Measurements from ENCODE around the gene PLCL2.

PLCL2 gene

DNA sequence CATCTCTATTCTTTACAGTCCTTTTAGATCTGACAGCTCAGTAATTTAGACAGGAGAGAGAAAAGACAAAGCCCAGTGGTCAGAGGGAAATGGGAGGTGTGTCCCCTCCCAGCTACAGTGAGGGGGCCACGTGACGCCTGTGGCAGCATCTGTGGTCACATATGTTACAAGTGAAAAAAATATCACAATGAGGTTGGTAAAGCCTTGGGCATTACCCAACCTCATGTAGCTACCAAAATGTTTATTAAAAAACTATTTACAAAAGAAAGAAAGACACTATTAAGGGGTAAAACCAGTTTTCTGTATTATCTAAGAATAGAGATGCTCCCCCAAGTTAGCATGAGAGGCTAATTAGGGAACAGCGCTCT, 42.9 kb upstream of the PLCL2 start:
- no peaks in the 10 kb centered on the region for H3K27me3 ChIP-seq (ENCODE audit: low read depth, low read length)
- no peaks in the 10 kb centered on the region for H3K79me2 ChIP-seq (ENCODE audit: low read length)
- H3K9ac ChIP-seq (ENCODE audit: low read length) = peak overlapping the region; percentile 70
- peak overlapping the region; percentile 89 for H3K4me2 ChIP-seq (ENCODE audit: low read length)
- no peaks in the 10 kb centered on the region for H3K9me3 ChIP-seq (ENCODE audit: insufficient read depth, low read length)
- no peak for TF ChIP-seq EZH2phosphoT487 (IDR thresholded peaks at IDR 0.05; ENCODE audit: low read depth)
- TF ChIP-seq, protein P1, sequence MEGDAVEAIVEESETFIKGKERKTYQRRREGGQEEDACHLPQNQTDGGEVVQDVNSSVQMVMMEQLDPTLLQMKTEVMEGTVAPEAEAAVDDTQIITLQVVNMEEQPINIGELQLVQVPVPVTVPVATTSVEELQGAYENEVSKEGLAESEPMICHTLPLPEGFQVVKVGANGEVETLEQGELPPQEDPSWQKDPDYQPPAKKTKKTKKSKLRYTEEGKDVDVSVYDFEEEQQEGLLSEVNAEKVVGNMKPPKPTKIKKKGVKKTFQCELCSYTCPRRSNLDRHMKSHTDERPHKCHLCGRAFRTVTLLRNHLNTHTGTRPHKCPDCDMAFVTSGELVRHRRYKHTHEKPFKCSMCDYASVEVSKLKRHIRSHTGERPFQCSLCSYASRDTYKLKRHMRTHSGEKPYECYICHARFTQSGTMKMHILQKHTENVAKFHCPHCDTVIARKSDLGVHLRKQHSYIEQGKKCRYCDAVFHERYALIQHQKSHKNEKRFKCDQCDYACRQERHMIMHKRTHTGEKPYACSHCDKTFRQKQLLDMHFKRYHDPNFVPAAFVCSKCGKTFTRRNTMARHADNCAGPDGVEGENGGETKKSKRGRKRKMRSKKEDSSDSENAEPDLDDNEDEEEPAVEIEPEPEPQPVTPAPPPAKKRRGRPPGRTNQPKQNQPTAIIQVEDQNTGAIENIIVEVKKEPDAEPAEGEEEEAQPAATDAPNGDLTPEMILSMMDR (IDR thresholded peaks at IDR 0.05; ENCODE audit: low read depth, low read length) = no peak
- H2AFZ ChIP-seq (ENCODE audit: low read depth, low read length) = peak overlapping the region; percentile 81
- peak overlapping the region; percentile 75 for H3K4me3 ChIP-seq (ENCODE audit: low read length)
- no peaks in the 10 kb centered on the region for H4K20me1 ChIP-seq (ENCODE audit: insufficient read depth, low read length)
- no peaks in the 10 kb centered on the region for H3K36me3 ChIP-seq (replicated peaks; ENCODE audit: low read depth, low read length)
- H3K4me1 ChIP-seq (ENCODE audit: low read length) = peaks cover 55% of the 10 kb centered on the region
- H3K27ac ChIP-seq (ENCODE audit: low read length) = peak overlapping the region; percentile 95

DNA sequence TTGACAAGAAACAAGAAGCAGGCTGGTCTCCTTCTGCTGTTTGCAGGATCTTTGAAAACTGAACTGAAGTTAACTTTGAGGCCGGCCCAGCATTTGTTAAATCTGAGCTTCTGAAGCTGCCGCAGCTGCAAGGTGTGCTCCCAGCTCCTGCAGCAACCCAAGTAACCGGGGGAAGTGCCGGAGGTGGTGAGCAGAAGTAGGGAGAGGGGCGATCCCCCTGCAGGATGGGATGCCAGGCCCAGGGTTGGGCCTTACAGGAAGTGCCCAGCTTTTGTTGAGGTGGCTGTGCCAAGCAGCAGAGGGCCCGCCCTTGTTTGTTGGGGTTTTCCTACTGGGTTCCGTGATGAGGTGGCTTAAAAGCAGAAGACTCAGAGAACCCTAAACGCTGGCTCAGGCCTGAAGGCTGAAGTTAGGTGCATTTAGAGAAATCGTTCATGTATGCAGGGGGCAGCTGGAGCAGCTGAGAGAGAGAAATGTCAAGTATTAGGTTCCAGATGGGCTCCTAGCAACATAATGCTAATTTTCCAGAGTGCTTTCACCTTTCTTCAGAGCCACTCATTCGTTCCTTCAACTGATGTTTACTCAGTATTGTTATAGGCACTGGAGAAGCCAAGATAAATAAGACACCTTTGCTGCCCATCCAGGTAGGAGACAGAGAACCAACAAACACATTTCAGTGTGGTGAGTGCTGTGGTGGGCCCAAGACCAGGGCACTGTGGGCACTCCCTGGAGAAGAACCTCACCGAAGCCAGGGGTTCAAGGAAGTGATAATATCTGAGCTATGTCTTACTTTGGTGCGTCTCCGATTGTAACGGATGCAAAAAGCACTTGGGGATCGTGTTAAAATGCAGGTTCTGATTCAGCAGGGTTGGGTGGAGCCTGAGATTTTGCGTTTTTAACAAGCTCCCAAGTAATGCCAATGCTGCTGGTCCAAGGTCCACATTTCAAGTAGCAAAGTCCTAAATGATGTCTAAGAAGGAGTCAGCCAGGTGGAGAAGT, 42.2 kb upstream of the PLCL2 start:
- Histone ChIP-seq H3K36me3 (replicated peaks; ENCODE audit: low read depth, low read length) (no peaks in the 10 kb centered on the region), H3K4me1 (ENCODE audit: low read length) (peaks cover 60% of the 10 kb centered on the region), H2AFZ (ENCODE audit: low read depth, low read length) (peak overlapping the region; percentile 81), H3K4me3 (ENCODE audit: low read length) (peak overlapping the region; percentile 75), H3K4me2 (ENCODE audit: low read length) (peak overlapping the region; percentile 89), H3K9me3 (ENCODE audit: insufficient read depth, low read length) (no peaks in the 10 kb centered on the region), H3K79me2 (ENCODE audit: low read length) (no peaks in the 10 kb centered on the region), H3K9ac (ENCODE audit: low read length) (peak overlapping the region; percentile 70), H4K20me1 (ENCODE audit: insufficient read depth, low read length) (no peaks in the 10 kb centered on the region), H3K27ac (ENCODE audit: low read length) (peak overlapping the region; percentile 95), H3K27me3 (ENCODE audit: low read depth, low read length) (no peaks in the 10 kb centered on the region)
- no peak for TF ChIP-seq EZH2phosphoT487 (IDR thresholded peaks at IDR 0.05; ENCODE audit: low read depth)
- TF ChIP-seq, protein P1 (IDR thresholded peaks at IDR 0.05; ENCODE audit: low read depth, low read length) = no peak

DNA sequence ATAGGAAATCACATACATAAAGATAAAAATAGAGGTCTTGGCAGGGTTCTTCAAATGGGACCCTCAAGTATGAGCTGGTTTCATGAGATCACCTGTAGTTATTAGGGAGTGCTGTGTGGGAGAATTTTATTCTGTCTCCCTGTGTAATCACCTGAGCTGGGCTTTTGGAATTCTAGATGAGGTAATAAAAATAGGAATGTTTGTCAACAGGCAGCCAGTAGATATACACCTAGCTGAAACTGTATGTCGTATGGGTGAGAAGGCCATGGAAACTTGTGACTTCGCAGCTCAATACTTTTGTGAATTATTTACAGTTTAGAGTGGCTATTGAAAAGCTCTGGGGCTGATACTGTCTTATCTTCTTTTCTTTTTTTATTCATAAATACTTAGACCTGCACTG, 40.5 kb upstream of the PLCL2 start:
- Histone ChIP-seq H2AFZ (ENCODE audit: low read depth, low read length) (no peak overlapping the region), H3K27ac (ENCODE audit: low read length) (no peak overlapping the region), H3K4me1 (ENCODE audit: low read length) (peaks cover 68% of the 10 kb centered on the region), H3K27me3 (ENCODE audit: low read depth, low read length) (no peaks in the 10 kb centered on the region), H3K4me3 (ENCODE audit: low read length) (no peak overlapping the region), H4K20me1 (ENCODE audit: insufficient read depth, low read length) (no peaks in the 10 kb centered on the region), H3K4me2 (ENCODE audit: low read length) (no peak overlapping the region), H3K9ac (ENCODE audit: low read length) (no peak overlapping the region), H3K9me3 (ENCODE audit: insufficient read depth, low read length) (no peaks in the 10 kb centered on the region), H3K36me3 (replicated peaks; ENCODE audit: low read depth, low read length) (no peaks in the 10 kb centered on the region), H3K79me2 (ENCODE audit: low read length) (no peaks in the 10 kb centered on the region)
- TF ChIP-seq, protein P1 (IDR thresholded peaks at IDR 0.05; ENCODE audit: low read depth, low read length) = no peak
- no peak for TF ChIP-seq EZH2phosphoT487 (IDR thresholded peaks at IDR 0.05; ENCODE audit: low read depth)

DNA sequence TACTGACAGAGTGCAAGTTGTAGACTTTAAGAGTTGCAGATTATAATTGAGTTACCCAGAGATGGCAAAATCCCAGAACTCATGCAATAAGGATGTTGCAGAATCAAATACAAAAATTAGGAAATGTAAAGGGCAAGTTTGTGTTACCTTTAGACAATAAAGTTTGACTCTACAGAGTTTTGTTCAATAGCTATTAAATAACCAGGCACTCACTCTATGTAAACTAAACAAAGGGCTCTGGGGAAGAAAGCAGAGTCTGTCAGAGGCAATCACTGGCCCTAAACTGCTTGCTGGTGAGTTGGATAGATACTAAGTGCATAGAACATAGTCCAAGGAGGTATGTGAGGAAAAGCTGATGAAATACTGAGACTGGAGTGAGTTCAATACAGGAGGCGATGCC, 40.0 kb upstream of the PLCL2 start:
- H3K36me3 ChIP-seq (replicated peaks; ENCODE audit: low read depth, low read length) = no peaks in the 10 kb centered on the region
- H3K27ac ChIP-seq (ENCODE audit: low read length) = no peak overlapping the region
- TF ChIP-seq EZH2phosphoT487 (IDR thresholded peaks at IDR 0.05; ENCODE audit: low read depth) = no peak
- TF ChIP-seq, protein P1 (IDR thresholded peaks at IDR 0.05; ENCODE audit: low read depth, low read length) = no peak
- H2AFZ ChIP-seq (ENCODE audit: low read depth, low read length) = no peak overlapping the region
- no peak overlapping the region for H3K4me2 ChIP-seq (ENCODE audit: low read length)
- no peaks in the 10 kb centered on the region for H3K9me3 ChIP-seq (ENCODE audit: insufficient read depth, low read length)
- no peaks in the 10 kb centered on the region for H3K79me2 ChIP-seq (ENCODE audit: low read length)
- H3K4me1 ChIP-seq (ENCODE audit: low read length) = peaks cover 72% of the 10 kb centered on the region
- no peaks in the 10 kb centered on the region for H4K20me1 ChIP-seq (ENCODE audit: insufficient read depth, low read length)
- H3K27me3 ChIP-seq (ENCODE audit: low read depth, low read length) = no peaks in the 10 kb centered on the region
- H3K9ac ChIP-seq (ENCODE audit: low read length) = no peak overlapping the region
- H3K4me3 ChIP-seq (ENCODE audit: low read length) = no peak overlapping the region
